ENCODE data around the gene TRAF7.

GRCh38 chr16:2156849-2157224, 1.3 kb downstream of the TRAF7 start:
- TF ChIP-seq CTCF (conservative IDR thresholded peaks at IDR 0.05 in 1 of 2, IDR thresholded peaks at IDR 0.05 in 1 of 2; ENCODE audit: extremely low read depth in 1 of 2, insufficient read depth in 1 of 2, low read depth in 1 of 2, low read length in 2 of 2) (no peak), EZH2 (IDR thresholded peaks at IDR 0.05; ENCODE audit: borderline replicate concordance, low read length) (no peak)

Measured in mammary epithelial cell (primary cell).